ENCODE measurements around the gene VWA3B. TPM values are rescaled to one million over a fixed set of nuclear protein-coding genes. Genes with fewer than 3 reads are reported as not detected.
A peak's percentile ranks its signal among the peaks of the same experiment; 100 is the strongest.

Gene VWA3B
- total RNA-seq, 2 donors from 2014 or later = 4.0 TPM; not detected in 1

DNA sequence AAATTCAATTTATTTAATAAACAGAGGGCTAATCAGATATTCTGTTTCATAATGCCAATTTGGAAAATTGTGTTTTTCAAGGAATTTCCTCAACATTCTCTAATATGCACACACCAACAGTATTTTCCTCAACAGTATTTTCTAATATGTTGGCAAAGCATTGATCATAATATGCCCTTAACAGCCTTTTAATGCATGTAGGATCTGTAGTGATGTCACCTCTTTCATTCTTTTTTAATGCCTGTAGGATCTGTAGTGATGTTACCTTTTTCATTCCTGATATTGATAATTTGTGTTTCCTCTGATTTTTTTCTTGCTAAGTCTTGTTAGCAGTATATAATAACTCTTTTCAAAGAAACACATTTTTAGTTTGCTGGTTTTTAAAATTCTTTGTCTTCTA is 15.9 kb downstream of the VWA3B start:
- intact Hi-C loops (cut with DNase I) = no loop called here
- DNase-seq (ENCODE audit: low spot score) = no peak
- H3K4me1 ChIP-seq (replicated peaks) = no peaks in the 10 kb centered on the region
- TF ChIP-seq POLR2A (IDR thresholded peaks at IDR 0.05) = no peak
- TF ChIP-seq, protein P1, sequence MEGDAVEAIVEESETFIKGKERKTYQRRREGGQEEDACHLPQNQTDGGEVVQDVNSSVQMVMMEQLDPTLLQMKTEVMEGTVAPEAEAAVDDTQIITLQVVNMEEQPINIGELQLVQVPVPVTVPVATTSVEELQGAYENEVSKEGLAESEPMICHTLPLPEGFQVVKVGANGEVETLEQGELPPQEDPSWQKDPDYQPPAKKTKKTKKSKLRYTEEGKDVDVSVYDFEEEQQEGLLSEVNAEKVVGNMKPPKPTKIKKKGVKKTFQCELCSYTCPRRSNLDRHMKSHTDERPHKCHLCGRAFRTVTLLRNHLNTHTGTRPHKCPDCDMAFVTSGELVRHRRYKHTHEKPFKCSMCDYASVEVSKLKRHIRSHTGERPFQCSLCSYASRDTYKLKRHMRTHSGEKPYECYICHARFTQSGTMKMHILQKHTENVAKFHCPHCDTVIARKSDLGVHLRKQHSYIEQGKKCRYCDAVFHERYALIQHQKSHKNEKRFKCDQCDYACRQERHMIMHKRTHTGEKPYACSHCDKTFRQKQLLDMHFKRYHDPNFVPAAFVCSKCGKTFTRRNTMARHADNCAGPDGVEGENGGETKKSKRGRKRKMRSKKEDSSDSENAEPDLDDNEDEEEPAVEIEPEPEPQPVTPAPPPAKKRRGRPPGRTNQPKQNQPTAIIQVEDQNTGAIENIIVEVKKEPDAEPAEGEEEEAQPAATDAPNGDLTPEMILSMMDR (IDR thresholded peaks at IDR 0.05) = no peak
- no peak for TF ChIP-seq POLR2AphosphoS5 (IDR thresholded peaks at IDR 0.05)
- no peaks in the 10 kb centered on the region for H3K27me3 ChIP-seq (replicated peaks; ENCODE audit: insufficient read depth)
- H3K9me3 ChIP-seq = no peaks in the 10 kb centered on the region
- H3K4me3 ChIP-seq = no peak overlapping the region
- no peak overlapping the region for H3K27ac ChIP-seq
- H3K36me3 ChIP-seq = no peaks in the 10 kb centered on the region

DNA sequence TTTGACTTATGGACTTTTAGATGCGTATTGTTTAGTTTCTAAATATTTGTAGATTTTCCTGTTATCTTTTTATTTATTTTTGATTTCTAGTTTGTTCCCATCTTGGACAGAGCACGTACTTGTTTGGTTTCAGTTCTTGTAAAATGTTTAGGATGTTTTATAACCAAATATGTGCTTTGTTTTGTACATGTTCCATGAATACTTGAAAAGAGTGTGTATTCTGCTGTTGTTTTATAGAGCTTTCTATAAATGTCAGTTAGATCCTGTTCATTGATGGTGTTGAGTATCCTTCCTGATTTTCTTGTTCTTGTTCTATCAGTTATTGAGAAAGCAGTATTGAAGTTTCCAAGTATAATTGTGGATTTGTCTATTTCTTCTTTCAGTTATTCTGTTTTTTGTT is 21.1 kb downstream of the VWA3B start:
- Histone ChIP-seq H3K27ac (no peak overlapping the region), H3K27me3 (replicated peaks; ENCODE audit: insufficient read depth) (no peaks in the 10 kb centered on the region), H3K4me3 (no peak overlapping the region), H3K4me1 (replicated peaks) (no peaks in the 10 kb centered on the region), H3K36me3 (no peaks in the 10 kb centered on the region), H3K9me3 (no peaks in the 10 kb centered on the region)
- intact Hi-C loops (cut with DNase I) = no loop called here
- WGBS = 17% methylated on average over 2 of the region's 2 CpGs
- no peak for DNase-seq (ENCODE audit: low spot score)
- TF ChIP-seq, protein P1 (IDR thresholded peaks at IDR 0.05) = no peak
- no peak for TF ChIP-seq POLR2A (IDR thresholded peaks at IDR 0.05)
- peak; percentile 70 for TF ChIP-seq POLR2AphosphoS5 (IDR thresholded peaks at IDR 0.05)

DNA sequence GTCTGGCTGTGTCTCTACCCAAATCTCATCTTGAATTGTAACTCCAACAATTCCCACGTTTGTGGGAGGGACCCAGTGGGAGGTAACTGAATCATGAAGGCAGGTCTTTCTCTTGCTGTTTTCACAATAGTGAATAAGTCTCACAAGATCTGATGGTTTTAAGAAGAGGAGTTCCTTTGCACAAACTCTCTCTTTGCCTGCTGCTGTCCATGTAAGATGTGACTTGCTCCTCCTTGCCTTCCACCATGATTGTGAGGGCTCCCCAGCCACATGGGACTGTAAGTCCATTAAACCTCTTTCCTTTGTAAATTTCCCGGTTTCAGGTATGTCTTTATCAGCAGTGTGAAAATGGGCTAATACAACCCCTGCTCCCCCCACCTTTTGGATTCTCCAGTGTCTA is 23.8 kb downstream of the VWA3B start:
- Histone ChIP-seq H3K27ac (no peak overlapping the region), H3K36me3 (no peaks in the 10 kb centered on the region), H3K27me3 (replicated peaks; ENCODE audit: insufficient read depth) (no peaks in the 10 kb centered on the region), H3K4me1 (replicated peaks) (no peaks in the 10 kb centered on the region), H3K9me3 (no peaks in the 10 kb centered on the region), H3K4me3 (no peak overlapping the region)
- 89% methylated on average over 2 of the region's 2 CpGs for WGBS
- TF ChIP-seq, protein P1 (IDR thresholded peaks at IDR 0.05) = no peak
- no peak for TF ChIP-seq POLR2AphosphoS5 (IDR thresholded peaks at IDR 0.05)
- no peak for TF ChIP-seq POLR2A (IDR thresholded peaks at IDR 0.05)
- no peak for DNase-seq (ENCODE audit: low spot score)
- intact Hi-C loops (cut with DNase I) = no loop called here

DNA sequence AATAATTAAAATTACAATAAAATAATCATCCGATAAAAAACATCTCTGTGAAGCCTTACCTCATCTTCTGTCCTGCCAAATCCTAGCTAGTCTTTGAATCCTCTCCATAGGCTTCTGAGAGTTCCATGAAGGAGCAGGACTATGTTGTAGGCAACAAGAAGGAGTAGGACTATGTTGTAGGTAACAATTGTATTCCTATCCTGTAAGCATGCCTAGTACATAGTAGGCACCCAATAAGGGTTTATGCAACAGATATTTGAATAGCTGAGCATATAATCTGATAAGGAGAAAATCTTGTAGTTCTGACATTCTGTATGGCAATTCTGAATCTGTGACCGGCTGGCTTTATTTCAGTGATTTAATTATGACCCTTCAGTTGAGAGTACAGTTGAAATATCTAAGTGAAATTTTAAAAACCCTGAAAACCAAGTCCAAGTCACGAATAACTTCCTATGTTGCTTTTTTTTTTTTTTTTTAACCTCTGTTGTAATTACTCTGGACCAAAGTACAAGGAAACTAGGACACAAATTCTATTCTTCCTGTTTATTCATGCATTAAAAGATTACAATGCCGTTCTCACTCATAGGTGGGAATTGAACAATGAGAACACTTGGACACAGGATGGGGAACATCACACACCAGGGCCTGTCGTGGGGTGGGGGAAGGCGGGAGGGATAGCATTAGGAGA is 27.8 kb downstream of the VWA3B start:
- Histone ChIP-seq H3K36me3 (no peaks in the 10 kb centered on the region), H3K9me3 (no peaks in the 10 kb centered on the region), H3K27ac (no peak overlapping the region), H3K4me1 (replicated peaks) (no peaks in the 10 kb centered on the region), H3K4me3 (no peak overlapping the region), H3K27me3 (replicated peaks; ENCODE audit: insufficient read depth) (no peaks in the 10 kb centered on the region)
- WGBS = 72% methylated on average over 6 of the region's 6 CpGs
- intact Hi-C loops (cut with DNase I) = no loop called here
- no peak for DNase-seq (ENCODE audit: low spot score)
- TF ChIP-seq, protein P1 (IDR thresholded peaks at IDR 0.05) = no peak
- TF ChIP-seq POLR2A (IDR thresholded peaks at IDR 0.05) = no peak
- TF ChIP-seq POLR2AphosphoS5 (IDR thresholded peaks at IDR 0.05) = no peak

- TF ChIP-seq, protein P1 (IDR thresholded peaks at IDR 0.05) = no peak
- TF ChIP-seq POLR2A (IDR thresholded peaks at IDR 0.05) = no peak
- TF ChIP-seq POLR2AphosphoS5 (IDR thresholded peaks at IDR 0.05) = no peak
- 76% methylated on average over 4 of the region's 4 CpGs for WGBS
- Histone ChIP-seq H3K36me3 (no peaks in the 10 kb centered on the region), H3K4me3 (no peak overlapping the region), H3K4me1 (replicated peaks) (no peaks in the 10 kb centered on the region), H3K27ac (no peak overlapping the region), H3K9me3 (no peaks in the 10 kb centered on the region), H3K27me3 (replicated peaks; ENCODE audit: insufficient read depth) (no peaks in the 10 kb centered on the region)
- intact Hi-C loops (cut with DNase I) = no loop called here
- DNase-seq (ENCODE audit: low spot score) = no peak
Observed at GRCh38 chr2:98118161-98118560, 31.2 kb downstream of the VWA3B start.

Measured in prostate gland (tissue), 2 donors.